MM.1S (cell line): Measurements from ENCODE around the gene RNASE7.

Experiments
- DNase-seq: peaks from one replicate; pipeline ENCODE4 v3.0.0-alpha.2; 2015
- H2AFZ ChIP-seq: fragments of 300-600 bp; sonication (generic); 2 replicates; pipeline ENCODE4 v1.6.0; 2016; ENCODE audit warnings: antibody characterized with exemption, low read length
- H3F3A ChIP-seq: fragments of 300-600 bp; sonication (generic); 2 replicates; pipeline ENCODE4 v1.6.1; 2016; ENCODE audit warnings: mild to moderate bottlenecking, antibody characterized with exemption, low read length, moderate library complexity, mixed read lengths; ENCODE audit not compliant: insufficient read depth
- H3K27ac ChIP-seq: fragments of 300-600 bp; sonication (generic); 2 replicates; pipeline ENCODE4 v1.5.1; 2016; ENCODE audit warnings: mild to moderate bottlenecking, low read length
- H3K27me3 ChIP-seq: fragments of 300-600 bp; sonication (generic); replicated peaks from 2 replicates; pipeline ENCODE4 v1.6.0; 2016; ENCODE audit warnings: low read length; ENCODE audit not compliant: insufficient read depth
- H3K36me3 ChIP-seq: fragments of 300-600 bp; sonication (generic); replicated peaks from 2 replicates; pipeline ENCODE4 v1.6.1; 2016; ENCODE audit warnings: mild to moderate bottlenecking, low read length, mixed read lengths; ENCODE audit not compliant: insufficient read depth
- H3K4me1 ChIP-seq: fragments of 300-600 bp; sonication (generic); 2 replicates; pipeline ENCODE4 v1.6.1; 2016; ENCODE audit warnings: low read length, mixed read lengths
- H3K4me2 ChIP-seq: fragments of 300-600 bp; sonication (generic); 2 replicates; pipeline ENCODE4 v1.6.0; 2016; ENCODE audit warnings: low read depth, low read length
- H3K4me3 ChIP-seq: fragments of 300-600 bp; sonication (generic); 2 replicates; pipeline ENCODE4 v1.5.1; 2016; ENCODE audit warnings: low read length, mixed read lengths
- H3K79me2 ChIP-seq: fragments of 300-600 bp; sonication (generic); 2 replicates; pipeline ENCODE4 v1.6.1; 2016; ENCODE audit warnings: mixed run types, low read length, mixed read lengths
- H3K9ac ChIP-seq: fragments of 300-600 bp; sonication (generic); 2 replicates; pipeline ENCODE4 v1.6.1; 2016; ENCODE audit warnings: low read length, mixed read lengths
- H3K9me2 ChIP-seq: fragments of 300-600 bp; sonication (generic); replicated peaks from 2 replicates; pipeline ENCODE4 v1.6.1; 2016; ENCODE audit warnings: mild to moderate bottlenecking, low read length, mixed read lengths; ENCODE audit not compliant: insufficient read depth
- H3K9me3 ChIP-seq: fragments of 300-600 bp; sonication (generic); replicated peaks from 2 replicates; pipeline ENCODE4 v1.6.1; 2016; ENCODE audit warnings: mild to moderate bottlenecking, low read length, mixed read lengths; ENCODE audit not compliant: insufficient read depth
- H4K20me1 ChIP-seq: fragments of 300-600 bp; sonication (generic); 2 replicates; pipeline ENCODE4 v1.6.1; 2016; ENCODE audit warnings: mild to moderate bottlenecking, low read length, moderate library complexity, mixed read lengths; ENCODE audit not compliant: insufficient read depth
- CTCF ChIP-seq: fragments of 300-600 bp; sonication (generic); IDR thresholded peaks from 2 replicates; pipeline ENCODE4 v1.5.1; 2016; ENCODE audit warnings: antibody characterized with exemption, low read length, mixed read lengths
- EZH2 ChIP-seq: fragments of 300-600 bp; sonication (generic); optimal IDR thresholded peaks from 2 replicates; pipeline ENCODE3; 2017; ENCODE audit warnings: low read depth, mild to moderate bottlenecking, antibody characterized with exemption, low read length, mixed read lengths
- EZH2phosphoT487 ChIP-seq: fragments of 300-600 bp; sonication (generic); IDR thresholded peaks from 2 replicates; pipeline ENCODE4 v1.6.1; 2018; ENCODE audit warnings: antibody characterized with exemption, low read length

RNASE7 gene

DNA sequence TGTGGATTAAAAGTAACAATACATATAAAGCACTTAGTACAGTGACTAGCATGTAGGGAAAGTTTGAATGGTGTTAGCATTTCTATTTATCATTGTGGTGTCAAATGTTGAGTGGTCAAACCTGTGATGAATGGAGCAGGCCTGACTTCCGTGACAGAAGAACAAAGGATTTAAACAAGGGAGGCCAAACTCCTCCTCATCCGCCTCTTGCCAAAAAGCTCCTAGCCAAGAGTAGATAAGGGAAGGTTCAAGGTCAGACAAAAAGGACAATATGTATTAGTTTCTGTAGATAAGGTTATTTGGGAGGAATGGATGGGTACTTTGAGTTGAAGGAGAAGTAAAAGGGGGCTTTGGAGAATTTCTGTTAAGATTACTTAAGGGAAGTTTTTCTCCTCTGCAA is 6.5 kb downstream of the RNASE7 start:
- Histone ChIP-seq H3K9me3 (no peaks in the 10 kb centered on the region), H3K4me3 (no peak overlapping the region), H3F3A (no peaks in the 10 kb centered on the region), H3K4me1 (no peaks in the 10 kb centered on the region), H3K27me3 (no peaks in the 10 kb centered on the region), H3K36me3 (no peaks in the 10 kb centered on the region), H4K20me1 (no peaks in the 10 kb centered on the region), H2AFZ (no peak overlapping the region), H3K4me2 (no peak overlapping the region), H3K27ac (no peak overlapping the region), H3K9ac (no peak overlapping the region), H3K9me2 (no peaks in the 10 kb centered on the region), H3K79me2 (no peaks in the 10 kb centered on the region)
- no peak for DNase-seq
- TF ChIP-seq EZH2phosphoT487 = no peak
- TF ChIP-seq EZH2 = no peak
- no peak for TF ChIP-seq CTCF

GRCh38 chr14:21049271-21049673 is 7.1 kb downstream of the RNASE7 start:
- H2AFZ ChIP-seq = no peak overlapping the region
- H3F3A ChIP-seq = no peaks in the 10 kb centered on the region
- H3K9me3 ChIP-seq = no peaks in the 10 kb centered on the region
- no peaks in the 10 kb centered on the region for H3K27me3 ChIP-seq
- no peak for TF ChIP-seq EZH2
- no peak for TF ChIP-seq EZH2phosphoT487
- no peak for TF ChIP-seq CTCF
- H3K4me3 ChIP-seq = no peak overlapping the region
- DNase-seq = no peak
- H3K9ac ChIP-seq = no peak overlapping the region
- no peaks in the 10 kb centered on the region for H3K9me2 ChIP-seq
- no peaks in the 10 kb centered on the region for H3K36me3 ChIP-seq
- no peaks in the 10 kb centered on the region for H3K4me1 ChIP-seq
- H3K27ac ChIP-seq = no peak overlapping the region
- no peaks in the 10 kb centered on the region for H3K79me2 ChIP-seq
- H4K20me1 ChIP-seq = no peaks in the 10 kb centered on the region
- H3K4me2 ChIP-seq = no peak overlapping the region

GRCh38 chr14:21050597-21050996 is 8.4 kb downstream of the RNASE7 start:
- H3F3A ChIP-seq = no peaks in the 10 kb centered on the region
- no peaks in the 10 kb centered on the region for H3K9me2 ChIP-seq
- DNase-seq = no peak
- no peaks in the 10 kb centered on the region for H3K4me1 ChIP-seq
- H3K4me3 ChIP-seq = no peak overlapping the region
- H3K9ac ChIP-seq = no peak overlapping the region
- H3K4me2 ChIP-seq = no peak overlapping the region
- H4K20me1 ChIP-seq = no peaks in the 10 kb centered on the region
- no peaks in the 10 kb centered on the region for H3K9me3 ChIP-seq
- TF ChIP-seq EZH2 = no peak
- no peak for TF ChIP-seq CTCF
- TF ChIP-seq EZH2phosphoT487 = no peak
- H3K27ac ChIP-seq = no peak overlapping the region
- H3K79me2 ChIP-seq = no peaks in the 10 kb centered on the region
- no peaks in the 10 kb centered on the region for H3K27me3 ChIP-seq
- H2AFZ ChIP-seq = no peak overlapping the region
- H3K36me3 ChIP-seq = no peaks in the 10 kb centered on the region
